Calu3 (cell line): Measurements from ENCODE around the gene NQO1. TPM values are rescaled to one million over a fixed set of nuclear protein-coding genes. Genes with fewer than 3 reads are reported as not detected.

Experiments
- BruUV-seq: library from RNA; stranded (reverse); fragments of 400-500 nt; replicated peaks from 2 replicates; lab custom pipeline; 2021; lab: Mats Ljungman, UMichigan
- CTCF ChIA-PET: fragments of 300-600 bp; sonication (Branson Sonifier 250); formaldehyde crosslinking; loops from one replicate; lab custom pipeline; 2022; ENCODE audit warnings: antibody characterized with exemption; lab: Charles Lee
- DNase-seq: peaks from one replicate; pipeline ENCODE4 v3.0.0; 2022
- H3K27ac Mint-ChIP-seq: one replicate; pipeline ENCODE4 v1.8.0; 2022; ENCODE audit warnings: mixed read lengths; ENCODE audit not compliant: unreplicated experiment
- H3K27me3 Mint-ChIP-seq: one replicate; pipeline ENCODE4 v1.8.0; 2022; ENCODE audit warnings: mixed read lengths; ENCODE audit not compliant: unreplicated experiment
- H3K36me3 Mint-ChIP-seq: one replicate; pipeline ENCODE4 v1.8.0; 2022; ENCODE audit warnings: mild to moderate bottlenecking, moderate library complexity, mixed read lengths; ENCODE audit not compliant: insufficient read depth, unreplicated experiment
- H3K4me1 Mint-ChIP-seq: one replicate; pipeline ENCODE4 v1.8.0; 2022; ENCODE audit warnings: mild to moderate bottlenecking, low read depth, mixed read lengths; ENCODE audit not compliant: unreplicated experiment
- H3K4me3 Mint-ChIP-seq: one replicate; pipeline ENCODE4 v1.8.0; 2022; ENCODE audit warnings: mild to moderate bottlenecking, low read depth, moderate library complexity, mixed read lengths; ENCODE audit not compliant: unreplicated experiment
- H3K9me3 Mint-ChIP-seq: one replicate; pipeline ENCODE4 v1.8.0; 2022; ENCODE audit warnings: low read depth, mixed read lengths; ENCODE audit not compliant: unreplicated experiment
- intact Hi-C: fragments of 100-400 bp; cut with micrococcal nuclease; formaldehyde crosslinking; loops from one replicate; pipeline ENCODE4 v1.10.0; 2022; ENCODE audit not compliant: unreplicated experiment
- total RNA-seq: library from RNA; stranded (reverse); gene quantifications from 2 replicates; pipeline ENCODE4 v1.2.3, GENCODE V29; 2022
- TF ChIP-seq, protein P1 (sequence below): fragments of 200-600 bp; IDR thresholded peaks from one replicate; pipeline ENCODE4 v1.8.0; 2022; ENCODE audit warnings: antibody characterized with exemption; ENCODE audit not compliant: unreplicated experiment

The NQO1 gene
- total RNA-seq, 1 experiment from 2014 or later = 365 TPM

DNA sequence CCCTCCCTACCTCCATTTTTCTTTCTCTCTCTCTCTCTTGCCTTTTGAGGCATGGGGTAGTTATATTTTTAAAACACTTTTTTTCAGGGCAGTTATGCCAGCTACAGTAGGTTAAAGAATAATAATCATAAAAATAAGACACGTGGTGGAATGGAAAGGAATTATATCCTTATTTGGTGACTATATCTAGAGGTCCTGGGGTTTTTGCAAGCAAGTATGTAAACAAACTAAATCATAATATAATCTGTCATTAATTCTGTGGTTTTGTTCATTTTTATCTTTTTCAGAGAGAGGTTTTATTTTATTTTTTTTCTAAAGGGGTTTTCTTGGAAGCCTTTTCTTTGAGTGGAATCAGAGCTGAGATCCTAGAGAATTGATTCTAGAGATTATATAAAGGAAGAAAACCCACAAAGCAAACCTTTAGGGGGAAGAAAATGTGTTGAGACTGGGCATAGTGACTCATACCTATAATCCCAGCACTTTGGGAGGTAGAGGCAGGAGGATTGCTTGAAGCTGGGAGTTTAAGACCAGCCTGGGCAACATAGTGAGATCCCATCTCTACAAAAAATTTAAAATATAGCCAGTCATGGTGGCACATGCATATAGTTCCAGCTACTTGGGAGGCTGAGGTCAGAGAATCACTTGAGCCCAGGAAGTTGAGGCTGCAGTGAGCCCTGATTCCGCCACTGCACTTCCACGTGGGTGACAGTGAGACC lies 53.2 kb downstream of the NQO1 start:
- Mint-ChIP-seq H3K9me3 (no peaks in the 10 kb centered on the region), H3K4me3 (no peak overlapping the region), H3K27me3 (no peaks in the 10 kb centered on the region), H3K27ac (no peak overlapping the region), H3K36me3 (peaks cover 37% of the 10 kb centered on the region), H3K4me1 (peaks cover 9% of the 10 kb centered on the region)
- DNase-seq = no peak
- intact Hi-C loops = no loop called here
- TF ChIP-seq, protein P1, sequence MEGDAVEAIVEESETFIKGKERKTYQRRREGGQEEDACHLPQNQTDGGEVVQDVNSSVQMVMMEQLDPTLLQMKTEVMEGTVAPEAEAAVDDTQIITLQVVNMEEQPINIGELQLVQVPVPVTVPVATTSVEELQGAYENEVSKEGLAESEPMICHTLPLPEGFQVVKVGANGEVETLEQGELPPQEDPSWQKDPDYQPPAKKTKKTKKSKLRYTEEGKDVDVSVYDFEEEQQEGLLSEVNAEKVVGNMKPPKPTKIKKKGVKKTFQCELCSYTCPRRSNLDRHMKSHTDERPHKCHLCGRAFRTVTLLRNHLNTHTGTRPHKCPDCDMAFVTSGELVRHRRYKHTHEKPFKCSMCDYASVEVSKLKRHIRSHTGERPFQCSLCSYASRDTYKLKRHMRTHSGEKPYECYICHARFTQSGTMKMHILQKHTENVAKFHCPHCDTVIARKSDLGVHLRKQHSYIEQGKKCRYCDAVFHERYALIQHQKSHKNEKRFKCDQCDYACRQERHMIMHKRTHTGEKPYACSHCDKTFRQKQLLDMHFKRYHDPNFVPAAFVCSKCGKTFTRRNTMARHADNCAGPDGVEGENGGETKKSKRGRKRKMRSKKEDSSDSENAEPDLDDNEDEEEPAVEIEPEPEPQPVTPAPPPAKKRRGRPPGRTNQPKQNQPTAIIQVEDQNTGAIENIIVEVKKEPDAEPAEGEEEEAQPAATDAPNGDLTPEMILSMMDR = no peak
- CTCF ChIA-PET = no interaction called here
- no TSS peak for BruUV-seq

GRCh38 chr16:69672315-69672997 lies 53.9 kb downstream of the NQO1 start:
- BruUV-seq = no TSS peak
- H3K27ac Mint-ChIP-seq = no peak overlapping the region
- TF ChIP-seq, protein P1 = no peak
- H3K4me1 Mint-ChIP-seq = peaks cover 9% of the 10 kb centered on the region
- peaks cover 42% of the 10 kb centered on the region for H3K36me3 Mint-ChIP-seq
- H3K4me3 Mint-ChIP-seq = no peak overlapping the region
- CTCF ChIA-PET = no interaction called here
- H3K9me3 Mint-ChIP-seq = no peaks in the 10 kb centered on the region
- no peak for DNase-seq
- no peaks in the 10 kb centered on the region for H3K27me3 Mint-ChIP-seq
- intact Hi-C loops = no loop called here

- intact Hi-C loops = no loop called here
- CTCF ChIA-PET = no interaction called here
- no TSS peak for BruUV-seq
- Mint-ChIP-seq H3K27me3 (no peaks in the 10 kb centered on the region), H3K27ac (no peak overlapping the region), H3K4me3 (no peak overlapping the region), H3K9me3 (no peaks in the 10 kb centered on the region), H3K36me3 (peaks cover 28% of the 10 kb centered on the region), H3K4me1 (peaks cover 9% of the 10 kb centered on the region)
- no peak for DNase-seq
- TF ChIP-seq, protein P1 = no peak
Observed at GRCh38 chr16:69669577-69669976, 56.8 kb downstream of the NQO1 start.

DNA sequence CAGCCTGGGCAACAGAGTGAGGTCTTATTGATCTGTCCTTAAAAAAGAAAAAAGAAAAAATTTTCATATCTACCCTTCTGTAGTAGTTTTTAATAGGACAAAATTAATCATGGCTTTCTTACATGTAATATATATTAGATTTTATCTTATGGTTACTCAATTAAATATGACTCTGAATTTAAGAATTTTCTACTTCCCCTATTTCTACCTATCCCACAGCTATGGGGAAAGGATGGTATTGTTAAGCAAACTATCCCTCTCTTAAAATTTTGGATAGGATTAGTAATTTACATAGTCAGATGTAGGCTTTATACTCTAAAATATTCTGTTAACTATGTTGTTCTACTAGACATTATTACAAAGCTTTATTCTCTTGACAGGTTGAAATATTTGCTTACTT lies 62.5 kb downstream of the NQO1 start:
- CTCF ChIA-PET = no interaction called here
- DNase-seq = no peak
- Mint-ChIP-seq H3K27me3 (no peaks in the 10 kb centered on the region), H3K4me1 (no peaks in the 10 kb centered on the region), H3K9me3 (no peaks in the 10 kb centered on the region), H3K36me3 (peaks cover 53% of the 10 kb centered on the region), H3K27ac (no peak overlapping the region), H3K4me3 (no peak overlapping the region)
- intact Hi-C loops = no loop called here
- BruUV-seq = no TSS peak
- TF ChIP-seq, protein P1 = no peak
